Sciatic nerve (tissue), 2 donors: ENCODE measurements around the gene PSMB4. TPM values are rescaled to one million over a fixed set of nuclear protein-coding genes. Genes with fewer than 3 reads are reported as not detected.
A peak's percentile ranks its signal among the peaks of the same experiment; 100 is the strongest.
"Not testable (repeated sequence)": the region's sequence is repeated elsewhere in the genome, so short reads cannot be mapped to it uniquely, and the experiment has no call there.

ENCODE experiments used
- ATAC-seq: fragments of 200-7000 bp; cut with Tn5 transposase; one replicate; pipeline ENCODE4 v1.9.1; 2020; ENCODE audit warnings: mild to moderate bottlenecking, moderate library complexity
- DNase-seq: peaks from one replicate; pipeline ENCODE4 v3.0.0-alpha.2; 2020; ENCODE audit warnings: low spot score
- intact Hi-C: fragments of 100-400 bp; cut with DNase I; formaldehyde crosslinking; loops from one replicate; pipeline ENCODE4 v1.14.2; 2022
- total RNA-seq: library from RNA; stranded (reverse); fragmentation: NEBNext Ultra II Directional; extraction: Animal tissue kit (Norgen Biotek cat#: 25700); gene quantifications from one replicate; pipeline ENCODE4 v1.2.1, GENCODE V29; 2021
- donor health status: DM: no; HTN: no; CAD: no.
- donor health status: DM: no; HTN: no; CAD: no.

Gene PSMB4
- total RNA-seq, 1 donor from 2014 or later, result 160 TPM

DNA sequence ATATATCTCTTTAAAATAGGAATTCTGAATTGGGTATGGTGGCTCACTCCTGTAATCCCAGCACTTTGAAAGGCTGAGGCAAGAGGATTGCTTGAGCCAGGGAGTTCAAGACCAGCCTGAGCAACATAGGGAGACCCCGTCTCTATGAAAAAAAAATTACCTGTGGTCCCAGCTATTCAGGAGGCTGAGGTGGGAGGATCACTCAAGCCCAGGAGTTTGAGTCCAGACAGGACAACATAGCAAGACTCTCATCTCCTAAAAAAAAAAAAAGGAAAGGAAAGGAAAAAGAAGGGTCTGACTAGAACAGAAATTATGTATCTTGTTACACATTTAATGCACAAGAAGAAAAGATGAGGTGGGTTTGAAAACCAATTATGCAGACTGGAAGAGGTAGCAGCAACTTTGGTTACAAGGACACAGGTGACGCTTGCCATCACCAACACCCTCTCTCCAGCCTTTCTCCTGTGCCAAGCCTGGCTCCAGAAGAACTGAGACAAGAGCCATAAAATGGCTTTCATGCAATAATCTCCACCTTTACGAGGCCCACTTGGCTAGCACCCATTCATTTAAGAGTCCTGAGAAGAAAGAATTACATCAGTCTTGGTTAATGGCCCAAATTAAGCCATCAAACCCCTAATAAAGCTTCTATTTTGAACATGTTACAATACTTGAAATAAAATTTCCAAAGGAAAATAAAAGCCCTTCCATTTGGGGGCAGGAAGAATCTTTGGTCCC is 22.1 kb upstream of the PSMB4 start:
- no peak for DNase-seq
- ATAC-seq, result no peak
- intact Hi-C loops, result no loop called here

DNA sequence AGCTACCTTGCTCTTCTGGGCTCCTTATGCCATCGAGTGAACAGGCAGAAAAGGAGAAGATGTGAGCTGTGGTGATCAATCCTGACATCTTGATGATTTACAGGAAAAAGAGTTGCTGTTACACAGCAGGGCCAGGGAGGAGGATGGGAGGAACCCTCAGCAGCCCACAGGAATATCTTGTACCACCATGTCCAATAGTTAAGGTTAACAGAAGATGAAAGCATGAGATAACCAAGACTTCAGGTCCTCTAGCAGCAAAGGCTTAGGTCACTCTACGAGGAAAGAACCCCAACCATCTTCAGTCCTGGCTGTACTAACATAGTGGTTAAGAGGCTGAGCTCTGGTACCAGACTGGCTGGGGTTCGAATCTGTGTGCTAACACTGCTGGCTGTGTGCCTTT is 14.8 kb upstream of the PSMB4 start:
- intact Hi-C loops, result no loop called here
- DNase-seq (no peak), ATAC-seq (no peak)

DNA sequence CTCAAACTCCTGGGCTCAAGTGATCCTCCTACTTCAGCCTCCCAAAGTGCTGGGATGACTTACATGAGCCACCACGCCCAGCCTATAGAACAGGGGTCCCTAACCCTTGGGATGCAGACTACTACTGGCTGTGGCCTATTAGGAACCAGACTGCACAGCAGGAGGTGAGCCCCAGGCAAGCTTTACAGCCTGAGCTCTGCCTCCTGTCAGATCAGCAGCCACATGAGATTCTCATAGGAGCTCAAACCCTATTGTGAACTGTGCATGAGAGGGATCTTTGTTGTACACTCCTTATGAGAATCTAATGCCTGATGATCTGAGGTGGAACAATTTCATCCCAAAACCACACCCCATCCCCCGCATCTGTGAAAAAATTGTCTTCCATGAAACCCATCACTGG is 13.4 kb upstream of the PSMB4 start:
- DNase-seq (peak; percentile 13), ATAC-seq (no peak)
- intact Hi-C loops, result no loop called here

DNA sequence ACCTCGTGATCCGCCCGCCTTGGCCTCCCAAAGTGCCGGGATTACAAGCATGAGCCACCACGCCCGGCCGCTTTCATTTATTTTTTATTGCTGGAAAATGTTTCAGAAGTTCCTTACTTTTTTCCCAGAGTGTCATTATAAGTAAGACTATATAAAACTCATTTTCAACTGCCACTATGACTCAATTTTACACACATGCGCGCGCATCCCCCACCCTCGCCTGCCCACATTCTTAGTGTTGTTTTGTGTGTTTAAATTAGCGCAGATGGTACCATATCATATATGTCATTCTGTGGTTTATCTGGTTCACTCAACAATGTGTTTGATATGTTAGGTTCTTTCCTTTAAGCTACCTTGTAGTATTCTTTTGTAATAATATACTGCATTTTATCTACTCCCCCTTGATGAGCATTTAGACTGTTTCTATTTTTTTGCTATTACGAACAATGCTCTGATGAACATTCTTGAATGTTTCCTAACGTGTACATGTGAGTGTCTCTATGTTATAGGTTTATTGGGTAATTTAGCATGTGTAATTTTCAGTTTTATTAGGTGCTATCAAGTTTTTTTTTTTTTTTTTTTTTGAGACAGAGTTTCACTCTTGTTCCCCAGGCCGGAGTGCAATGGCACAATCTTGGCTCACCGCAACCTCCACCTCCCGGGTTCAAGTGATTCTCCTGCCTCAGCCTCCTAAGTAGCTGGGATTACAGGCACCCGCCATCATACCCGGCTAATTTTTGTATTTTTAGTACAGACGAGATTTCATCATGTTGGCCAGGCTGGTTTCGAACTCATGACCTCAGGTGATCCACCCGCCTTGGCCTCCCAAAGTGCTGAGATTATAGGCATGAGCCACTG is 8.9 kb upstream of the PSMB4 start:
- not testable (repeated sequence) for ATAC-seq
- peak; percentile 18 for DNase-seq
- intact Hi-C loops, result loop anchor here (10.0 kb wide), 1 partner anchor 46 kb away; the partner anchor contains the start of gene RFX5

DNA sequence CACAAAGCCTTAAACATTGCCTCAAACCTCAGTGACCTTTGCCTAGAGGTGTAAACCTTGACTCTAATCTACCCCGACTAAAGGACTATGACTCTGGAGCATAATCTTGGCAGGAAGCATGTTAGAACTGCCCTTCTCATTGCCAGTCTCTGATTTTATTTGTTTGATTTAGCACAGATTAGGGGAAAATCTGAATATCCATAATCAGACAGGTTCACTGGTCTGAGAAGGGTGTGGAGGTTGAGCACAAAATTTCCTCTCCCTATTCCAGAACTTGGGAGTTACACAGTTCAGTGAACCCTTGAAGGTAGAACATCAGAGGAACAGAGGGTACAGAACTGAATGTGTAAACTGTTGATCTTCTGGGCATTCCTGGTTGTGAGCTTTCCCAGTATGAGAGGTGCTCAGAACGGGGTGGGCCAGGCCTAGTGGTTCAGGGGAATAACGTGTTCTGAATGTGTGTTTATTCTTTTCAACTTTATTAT is 8.3 kb upstream of the PSMB4 start:
- no peak for ATAC-seq
- no peak for DNase-seq
- intact Hi-C loops, result loop anchor here (10.0 kb wide), 1 partner anchor 46 kb away; the partner anchor contains the start of gene RFX5

DNA sequence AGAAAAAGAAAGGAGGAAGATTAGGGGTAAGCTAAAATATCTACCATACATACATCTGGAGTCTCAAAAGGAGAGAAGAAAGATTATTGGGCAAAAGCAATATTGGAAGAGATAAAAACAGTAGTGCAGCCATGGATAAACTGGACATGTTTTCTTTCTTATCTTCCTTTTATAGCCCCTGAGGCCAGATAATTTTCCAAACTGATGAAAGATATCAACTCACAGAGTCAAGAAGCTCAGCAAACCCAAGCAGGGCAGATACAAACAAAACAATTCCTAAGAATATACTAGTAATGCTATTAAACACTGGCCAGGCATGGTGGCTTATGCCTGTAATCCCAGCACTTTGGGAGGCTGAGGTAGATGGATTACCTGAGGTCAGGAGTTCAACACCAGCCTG is 5.8 kb upstream of the PSMB4 start:
- intact Hi-C loops, result loop anchor here (10.0 kb wide), 1 partner anchor 49 kb away; the partner anchor contains the start of gene RFX5
- no peak for ATAC-seq
- no peak for DNase-seq

DNA sequence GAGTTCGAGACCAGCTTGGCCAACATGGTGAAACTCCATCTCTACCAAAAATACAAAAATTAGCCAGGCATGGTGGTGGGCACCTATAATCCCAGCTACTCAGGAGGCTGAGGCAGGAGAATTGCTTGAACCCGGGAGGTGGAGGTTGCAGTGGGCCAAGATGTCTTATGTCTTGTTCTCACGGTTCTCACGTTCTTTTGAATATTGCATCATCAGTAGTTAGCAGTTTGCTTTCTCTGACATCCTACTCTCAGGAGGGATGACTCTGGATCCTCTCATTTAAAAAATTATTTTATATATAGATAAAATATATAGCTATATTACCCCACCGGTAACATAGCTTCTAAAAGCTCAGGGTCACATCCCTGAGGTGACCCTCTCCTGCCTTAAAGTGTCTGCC is 3.1 kb upstream of the PSMB4 start:
- intact Hi-C loops, result loop anchor here (10.0 kb wide), 1 partner anchor 51 kb away; the partner anchor contains the start of gene RFX5
- not testable (repeated sequence) for DNase-seq, ATAC-seq

DNA sequence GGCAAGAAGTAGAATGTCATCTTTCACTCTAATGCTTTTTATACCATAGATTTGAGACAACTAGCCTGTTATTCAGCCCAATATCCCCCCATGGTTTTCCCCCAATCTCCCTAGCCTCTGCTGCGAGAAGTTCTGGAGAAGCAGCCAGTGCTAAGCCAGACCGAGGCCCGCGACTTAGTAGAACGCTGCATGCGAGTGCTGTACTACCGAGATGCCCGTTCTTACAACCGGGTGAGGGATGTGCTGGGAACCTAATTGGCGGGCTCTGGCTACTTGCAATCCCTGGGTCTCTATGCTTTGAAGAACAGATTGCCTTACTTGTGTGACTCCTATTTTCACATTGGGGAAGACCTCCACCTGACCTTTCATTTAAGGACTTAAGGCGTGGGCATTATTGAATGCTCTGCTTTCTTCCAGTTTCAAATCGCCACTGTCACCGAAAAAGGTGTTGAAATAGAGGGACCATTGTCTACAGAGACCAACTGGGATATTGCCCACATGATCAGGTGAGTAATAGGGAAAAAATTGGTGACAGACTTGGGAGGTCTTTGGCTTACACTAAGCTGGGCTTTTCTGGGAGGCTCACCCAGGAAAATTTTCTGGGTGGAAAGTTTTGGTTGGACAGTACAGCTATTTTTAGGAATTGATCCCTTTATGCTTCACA is 1.9 kb downstream of the PSMB4 start:
- no peak for ATAC-seq
- DNase-seq, result no peak
- intact Hi-C loops, result no loop called here

DNA sequence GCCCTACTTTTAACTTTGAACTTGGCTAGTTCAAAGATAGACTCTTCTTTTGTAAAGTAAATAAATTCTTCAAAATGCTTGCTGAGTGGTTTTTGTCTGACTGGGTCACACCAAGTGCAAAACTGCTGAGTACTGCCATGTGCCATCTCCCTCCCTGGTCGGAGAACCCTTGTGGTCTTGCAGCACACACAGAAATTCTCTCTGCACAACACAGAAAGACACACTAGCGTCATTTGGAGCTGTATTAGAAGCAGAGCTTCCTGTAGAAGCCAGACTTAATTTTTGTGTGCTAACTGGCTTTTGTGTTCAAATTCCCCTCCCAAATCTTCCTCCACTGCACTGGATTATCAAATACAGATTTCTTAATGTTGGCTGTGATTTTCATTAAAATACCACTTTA is 2.5 kb downstream of the PSMB4 start:
- intact Hi-C loops, result no loop called here
- DNase-seq (no peak), ATAC-seq (no peak)

DNA sequence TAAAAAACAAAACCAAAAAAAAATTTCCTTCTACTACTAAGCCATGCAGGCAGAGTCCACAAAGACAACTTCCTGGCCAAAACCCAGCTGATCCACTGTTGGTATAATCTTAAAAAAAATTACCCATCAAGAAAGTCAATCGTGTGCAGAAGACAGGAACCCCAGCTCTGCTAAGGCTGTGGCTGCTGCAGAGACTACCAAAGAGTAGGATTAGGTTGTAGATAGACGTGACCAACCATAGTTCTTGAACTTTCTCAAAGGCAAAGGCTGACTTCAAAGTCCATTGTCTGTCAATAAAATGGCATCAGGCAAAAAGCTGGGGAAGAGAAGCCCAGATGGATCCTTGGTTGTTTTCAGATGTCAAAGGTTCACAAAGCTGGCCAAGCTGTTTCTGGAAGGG is 3.4 kb downstream of the PSMB4 start:
- no peak for DNase-seq
- intact Hi-C loops, result no loop called here
- no peak for ATAC-seq

DNA sequence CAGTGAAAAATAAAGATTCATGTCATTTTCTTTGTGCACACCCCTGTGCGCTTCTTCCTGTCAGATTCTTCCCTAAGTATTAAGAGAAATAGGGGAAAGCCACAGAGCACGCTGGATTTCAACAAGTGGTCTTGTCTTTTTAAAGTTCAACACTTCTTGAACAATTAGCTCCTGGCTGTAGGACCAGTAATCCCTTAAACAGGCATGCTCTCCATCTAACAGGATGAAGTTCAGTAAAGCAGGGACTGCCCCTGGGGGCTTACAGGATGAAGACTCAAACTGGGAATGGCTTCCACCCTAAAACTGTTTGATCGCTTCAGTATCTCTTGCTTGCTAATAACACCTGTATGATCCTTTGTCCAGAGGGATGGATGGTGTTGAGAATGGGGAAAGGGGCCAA is 4.2 kb downstream of the PSMB4 start:
- no peak for ATAC-seq
- intact Hi-C loops, result no loop called here
- DNase-seq, result no peak

DNA sequence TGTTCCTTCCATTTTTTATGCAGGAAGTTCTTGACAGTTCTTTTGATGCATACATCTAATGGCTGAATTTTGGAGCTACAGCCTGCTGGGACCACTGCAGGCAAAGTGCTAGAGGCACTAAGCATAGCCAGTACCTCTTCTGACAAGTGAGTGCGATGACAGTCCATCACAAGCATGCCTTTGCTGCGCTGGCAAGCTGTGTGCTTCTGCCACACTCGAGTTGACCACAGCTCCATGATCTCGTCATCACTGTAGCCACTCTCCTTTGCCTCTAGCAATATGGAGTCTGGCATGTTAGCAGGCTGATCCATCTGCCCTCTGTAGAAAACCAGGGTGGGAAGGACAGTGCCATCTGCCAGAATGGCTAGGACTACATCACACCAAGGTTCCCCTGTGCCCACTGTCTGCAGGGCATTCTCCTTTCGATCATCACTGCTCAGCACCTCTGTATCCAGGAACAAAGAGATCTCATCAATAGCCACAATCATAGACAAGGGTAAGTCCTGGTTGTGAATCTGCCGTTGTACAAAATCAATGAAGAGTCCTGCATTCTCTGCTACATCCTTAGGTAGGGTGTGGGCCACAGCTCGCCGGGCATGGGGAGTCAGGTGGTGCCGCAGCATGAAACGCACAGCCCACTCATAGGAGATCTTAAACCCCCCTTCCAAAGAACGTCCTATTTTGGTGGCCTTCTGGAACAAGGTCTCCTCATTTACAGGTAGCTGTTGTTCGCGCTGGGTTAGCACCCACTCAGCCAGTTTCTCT is 6.0 kb downstream of the PSMB4 start:
- peak; percentile 5 for ATAC-seq
- intact Hi-C loops, result no loop called here

DNA sequence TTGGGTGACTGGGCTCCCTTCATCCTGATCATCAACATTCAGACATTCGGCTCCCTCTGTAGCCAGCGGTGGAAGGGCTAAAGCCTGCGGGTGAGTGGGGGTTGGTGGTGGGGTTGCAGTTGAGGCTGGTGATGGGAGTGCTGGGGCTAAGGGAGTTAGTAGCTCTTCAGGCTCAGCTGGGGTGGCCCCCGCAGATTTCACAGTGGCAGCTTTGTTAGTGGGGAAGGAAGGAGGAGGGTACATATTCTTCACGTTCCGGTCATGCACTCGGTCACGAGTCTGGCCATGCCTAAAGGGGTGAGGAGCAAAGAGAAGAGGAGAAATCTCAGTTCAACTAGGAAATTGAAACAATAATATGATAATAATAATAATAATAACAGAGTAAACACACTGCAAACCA is 6.8 kb downstream of the PSMB4 start:
- intact Hi-C loops, result no loop called here
- DNase-seq, result no peak

More for the DNA sequence above, 6.0 kb downstream of the PSMB4 start:
- no peak for DNase-seq

DNA sequence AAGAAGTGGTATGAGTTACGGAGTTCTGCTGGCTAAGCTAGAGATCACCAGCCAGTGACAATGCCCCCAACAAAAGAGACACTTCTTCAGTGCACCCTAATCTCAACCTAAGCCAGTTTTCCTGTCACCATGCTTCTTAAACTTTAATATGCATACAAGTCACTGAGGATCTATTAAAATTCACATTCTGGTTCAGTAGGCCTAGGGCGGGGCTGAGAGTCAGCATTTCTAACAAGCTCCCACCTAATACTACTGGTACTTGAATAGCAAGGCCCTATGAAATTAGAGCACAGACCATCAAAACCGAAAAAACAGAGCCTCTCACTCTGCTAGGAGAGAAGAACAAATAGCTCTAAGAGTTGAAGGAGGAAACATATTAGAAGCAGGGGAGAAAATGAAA is 7.9 kb downstream of the PSMB4 start:
- ATAC-seq (no peak), DNase-seq (no peak)
- intact Hi-C loops, result no loop called here

More for the DNA sequence above, 6.8 kb downstream of the PSMB4 start:
- ATAC-seq, result peak; percentile 52

DNA sequence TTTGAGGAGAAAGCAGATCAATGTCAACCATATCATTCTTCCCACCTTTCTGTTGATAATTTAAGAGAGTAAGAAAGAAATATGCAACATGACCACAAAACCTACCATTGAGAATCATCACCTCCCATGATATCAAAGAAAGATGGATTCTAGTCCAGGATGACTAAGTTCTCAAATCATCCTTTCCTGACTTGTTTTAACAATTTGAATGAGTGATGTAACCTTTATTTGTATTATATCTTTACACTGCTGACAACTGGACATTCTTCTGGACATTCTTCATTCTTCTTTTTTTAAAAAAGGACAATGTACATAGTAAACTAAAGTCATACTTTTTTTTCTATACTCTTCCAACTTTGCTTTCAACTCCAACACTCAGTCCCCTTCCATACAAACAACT is 9.5 kb downstream of the PSMB4 start:
- intact Hi-C loops, result no loop called here
- ATAC-seq (no peak), DNase-seq (no peak)

DNA sequence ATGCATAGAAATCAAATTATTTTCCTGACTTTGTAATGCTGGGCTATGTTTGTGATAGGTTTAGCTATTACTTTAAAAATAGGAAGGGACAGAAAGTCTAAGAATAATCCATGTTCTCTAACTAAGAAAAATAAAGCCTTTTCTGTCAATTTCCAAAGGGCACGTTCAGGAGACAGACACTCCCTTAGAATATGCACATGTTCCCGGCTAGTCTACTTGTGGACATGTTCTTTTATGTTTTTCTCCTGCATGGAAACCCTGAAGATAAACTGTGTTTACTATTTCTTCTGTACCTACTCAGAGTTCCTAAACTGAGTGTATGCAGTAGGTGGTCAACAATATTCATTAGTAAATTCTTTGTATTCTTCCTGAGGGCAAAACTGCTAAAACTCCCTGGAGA is 12.5 kb downstream of the PSMB4 start:
- DNase-seq (no peak), ATAC-seq (no peak)
- intact Hi-C loops, result no loop called here

DNA sequence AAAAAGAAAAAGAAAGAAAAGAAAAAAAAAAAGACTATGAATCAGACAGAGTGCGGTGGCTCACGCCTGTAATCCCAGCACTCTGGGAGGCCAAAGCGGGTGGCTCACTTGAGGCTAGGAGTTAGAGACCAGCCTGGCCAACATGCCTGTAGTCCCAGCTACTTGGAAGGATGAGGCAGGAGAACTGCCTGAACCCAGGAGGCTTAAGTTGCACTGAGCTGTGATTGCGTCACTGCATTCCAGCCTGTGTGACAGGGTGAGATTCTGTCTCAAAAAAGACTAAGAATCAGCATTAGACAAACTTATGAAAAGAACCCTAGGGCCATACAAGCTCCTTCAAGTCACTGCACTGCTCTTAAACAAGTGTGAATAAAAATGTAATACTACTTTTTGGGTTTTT is 16.9 kb downstream of the PSMB4 start:
- no peak for DNase-seq
- ATAC-seq, result peak; percentile 34
- intact Hi-C loops, result no loop called here

DNA sequence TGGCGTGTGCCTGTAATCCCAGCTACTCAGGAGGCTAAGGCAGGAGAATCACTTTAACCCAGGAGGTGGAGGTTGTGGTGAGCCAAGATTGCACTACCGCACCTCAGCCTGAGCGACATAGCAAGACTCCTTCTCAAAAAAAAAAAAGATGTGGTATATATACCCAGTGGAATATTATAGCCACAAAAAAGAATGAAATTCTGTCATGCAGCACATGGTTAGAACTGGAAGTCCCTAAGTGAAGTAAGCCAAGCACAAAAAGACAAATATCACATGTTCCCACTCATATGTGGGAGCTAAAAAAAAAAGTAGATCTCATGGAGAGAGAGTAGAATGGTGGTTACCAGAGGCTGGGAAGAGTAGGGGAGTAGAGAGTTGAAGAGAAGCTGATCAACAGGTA is 18.7 kb downstream of the PSMB4 start:
- intact Hi-C loops, result no loop called here
- DNase-seq, result no peak
- ATAC-seq, result no peak

DNA sequence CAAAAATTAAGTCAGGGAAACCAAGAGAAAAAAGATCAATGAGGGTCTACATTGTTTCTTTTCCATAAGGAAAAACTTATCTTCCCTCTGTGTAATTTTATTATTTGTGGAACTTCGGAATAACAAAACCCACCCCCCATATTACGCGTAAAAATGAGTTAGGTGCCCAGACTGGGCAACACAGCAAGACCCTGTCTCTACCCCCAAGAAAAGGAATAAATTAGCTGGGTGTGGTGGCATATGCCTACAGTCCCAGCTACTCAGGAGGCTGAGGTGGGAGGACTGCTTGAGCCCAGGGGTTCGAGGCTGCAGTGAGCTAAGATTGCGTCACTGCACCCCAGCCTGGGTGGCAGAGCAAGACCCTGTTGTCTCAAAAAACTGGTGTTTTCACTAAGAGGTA is 20.4 kb downstream of the PSMB4 start:
- DNase-seq, result no peak
- no peak for ATAC-seq
- intact Hi-C loops, result no loop called here
